Anterior cingulate cortex (tissue), 58 donors: Measurements from ENCODE around the gene TTC9C.
"Not testable (repeated sequence)": the region's sequence is repeated elsewhere in the genome, so short reads cannot be mapped to it uniquely, and the experiment has no call there.

Experiments
- DNase-seq, 58 donors: peaks; one replicate each; lab custom pipeline; 2025; lab: John Stamatoyannopoulos, UW

The TTC9C gene, protein sequence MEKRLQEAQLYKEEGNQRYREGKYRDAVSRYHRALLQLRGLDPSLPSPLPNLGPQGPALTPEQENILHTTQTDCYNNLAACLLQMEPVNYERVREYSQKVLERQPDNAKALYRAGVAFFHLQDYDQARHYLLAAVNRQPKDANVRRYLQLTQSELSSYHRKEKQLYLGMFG

GRCh38 chr11:62728171-62728988, at the start of gene TTC9C:
TSS of gene TTC9C (plus strand) at chr11:62728486. CDS start at chr11:62728849, 363 bp downstream.
- peak in 57 of 58 donors; percentile 43 to 94 (median 83) for DNase-seq

DNA sequence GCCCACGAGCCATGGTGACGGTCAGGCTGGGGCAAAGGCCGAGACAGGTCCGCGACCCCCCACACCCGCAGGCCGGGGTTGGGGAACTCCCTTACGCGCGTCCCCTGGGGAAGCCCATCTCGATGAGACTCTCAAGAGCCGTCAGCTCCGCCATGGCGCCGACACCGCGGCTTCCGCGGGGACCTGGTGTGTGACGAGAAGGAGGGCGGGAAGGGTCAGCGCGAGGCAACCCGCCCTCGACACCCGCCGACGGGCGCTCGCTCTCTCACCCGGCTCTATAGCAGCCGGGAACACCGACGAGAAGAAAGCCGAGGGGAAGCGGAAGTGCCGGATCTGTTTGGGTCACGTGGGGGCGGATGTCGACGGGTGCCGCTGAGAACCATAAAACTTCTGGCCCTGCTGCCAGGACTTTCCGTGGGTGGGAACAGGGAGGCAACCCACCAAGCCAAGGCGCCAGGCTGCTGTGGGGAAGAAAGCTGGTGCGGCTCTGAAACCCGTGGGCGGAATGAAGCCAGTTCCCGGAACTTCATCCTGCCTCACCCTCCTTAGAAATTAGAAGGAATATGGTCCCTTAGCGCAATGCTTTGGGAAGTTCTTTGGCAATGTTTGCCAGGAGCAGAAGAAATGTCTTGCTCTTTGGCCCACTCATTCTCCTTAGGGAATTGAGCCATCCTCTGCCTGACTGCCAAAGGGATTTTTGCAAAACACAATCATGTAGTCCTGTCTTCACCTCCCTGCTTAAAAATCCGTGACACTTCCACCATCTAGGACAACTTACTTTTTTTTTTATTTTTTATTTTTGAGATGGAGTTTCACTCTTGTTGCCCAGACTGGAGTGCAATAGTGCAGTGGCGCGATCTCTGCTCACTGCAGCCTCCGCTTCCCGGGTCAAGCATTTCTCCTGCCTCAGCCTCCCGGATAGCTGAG, 49.3 kb upstream of the TTC9C start, which contains the start of gene UBXN1:
UBXN1 (minus strand) TSS at position 304 of the 927 bp plus-strand sequence; CDS start at position 154, 150 bp downstream.
- peak; percentile 28 to 92 (median 83) for DNase-seq

GRCh38 chr11:62680825-62681240, 47.5 kb upstream of the TTC9C start:
- DNase-seq = peak in 3 of 58 donors; percentile 16 to 25 (median 16)

DNA sequence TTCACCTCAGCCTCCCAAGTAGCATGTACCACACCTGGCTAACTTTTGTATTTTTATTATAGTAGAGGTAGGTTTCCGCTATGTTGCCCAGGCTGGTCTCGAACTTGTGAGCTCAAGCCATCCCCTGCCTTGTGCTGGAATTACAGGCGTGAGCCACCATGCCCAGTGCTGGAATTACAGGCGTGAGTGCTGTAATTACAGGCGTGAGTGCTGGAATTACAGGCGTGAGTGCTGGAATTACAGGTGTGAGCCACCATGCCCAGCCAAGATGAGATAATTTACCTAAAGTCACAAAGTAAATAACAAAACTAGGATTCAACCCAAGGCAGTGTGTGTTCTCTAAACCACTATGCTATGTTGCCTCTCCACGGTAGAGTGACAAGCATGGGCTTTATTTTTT, 45.8 kb upstream of the TTC9C start:
- DNase-seq = no peak

DNA sequence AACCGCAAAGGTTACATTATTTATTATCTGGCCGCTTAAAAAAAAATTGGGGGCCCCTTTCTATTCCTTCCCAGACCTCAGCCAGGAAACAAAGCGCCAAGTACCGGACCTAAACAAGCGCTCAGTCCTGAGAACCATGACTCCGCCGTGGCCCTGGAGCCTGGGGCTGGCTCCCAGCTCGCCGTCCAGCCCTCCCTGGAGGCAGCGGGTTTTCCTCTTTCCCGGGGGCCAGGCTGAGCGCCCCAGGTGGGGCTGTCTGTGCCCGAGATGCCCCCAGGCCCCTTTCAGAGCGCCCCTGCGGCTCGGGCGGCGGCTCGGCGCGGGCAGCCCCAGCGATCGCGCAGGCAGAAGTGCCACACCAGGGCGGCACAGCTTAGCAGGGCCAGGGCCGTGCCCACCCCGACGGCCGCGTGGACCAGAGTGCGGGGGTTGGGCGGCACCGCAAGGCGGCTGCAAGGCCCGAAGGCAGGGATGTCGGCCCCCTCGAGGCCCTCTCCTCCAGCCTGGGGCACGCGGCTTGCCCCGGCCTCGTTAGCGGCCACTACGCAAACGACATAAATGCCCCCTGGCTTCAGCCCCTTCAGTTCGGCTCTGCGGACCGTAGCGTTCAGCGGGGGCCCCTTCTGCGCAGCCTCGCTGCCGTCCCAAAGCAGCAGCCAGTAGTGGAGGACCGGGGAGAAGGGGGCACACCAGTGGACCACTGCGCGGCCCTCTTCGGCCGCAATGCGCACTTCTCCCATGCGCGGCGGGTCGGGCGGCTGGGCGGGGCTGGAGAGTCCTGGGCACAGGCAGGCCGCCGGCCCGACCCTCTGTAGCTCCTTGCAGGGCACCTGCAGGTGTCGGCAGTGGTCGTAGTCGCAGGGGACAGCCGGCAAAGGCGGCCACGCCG, 40.5 kb upstream of the TTC9C start:
- DNase-seq = no peak

- DNase-seq = no peak
These were observed 39.8 kb upstream of the TTC9C start for GRCh38 chr11:62688491-62688890.

- DNase-seq = peak in 23 of 58 donors; percentile 11 to 79 (median 29)
These were observed 38.7 kb upstream of the TTC9C start, which contains the start of gene LRRN4CL for GRCh38 chr11:62689421-62690183. TSS of gene LRRN4CL (minus strand) at chr11:62689530. CDS start at chr11:62688508, 1,022 bp downstream.

- DNase-seq = not testable (repeated sequence)
These were observed 34.7 kb upstream of the TTC9C start for GRCh38 chr11:62693624-62694023.

GRCh38 chr11:62694455-62695167, 33.7 kb upstream of the TTC9C start:
- peak in 45 of 58 donors; percentile 11 to 71 (median 40) for DNase-seq

DNA sequence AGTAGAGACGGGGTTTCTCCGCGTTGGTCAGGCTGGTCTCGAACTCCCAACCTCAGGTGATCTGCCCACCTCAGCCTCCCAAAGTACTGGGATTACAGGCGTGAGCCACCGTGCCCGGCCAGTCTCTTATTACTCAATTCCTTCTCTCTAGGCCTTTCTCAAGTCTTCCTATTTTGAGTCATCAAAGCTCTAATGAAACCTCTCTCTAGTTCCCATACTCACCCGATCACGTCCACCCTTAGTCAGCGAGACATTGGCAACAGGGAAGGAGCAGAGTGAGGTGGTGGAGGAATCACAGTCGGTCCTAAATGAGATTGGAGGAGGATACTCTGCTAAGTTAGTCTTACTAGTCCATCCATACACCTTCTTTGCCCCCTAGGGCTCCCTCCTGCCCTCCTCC, 26.0 kb upstream of the TTC9C start:
- no peak for DNase-seq

- not testable (repeated sequence) for DNase-seq
These were observed 24.4 kb upstream of the TTC9C start for GRCh38 chr11:62703921-62704320.

- DNase-seq = no peak
These were observed 22.9 kb upstream of the TTC9C start for GRCh38 chr11:62705413-62705812.

DNA sequence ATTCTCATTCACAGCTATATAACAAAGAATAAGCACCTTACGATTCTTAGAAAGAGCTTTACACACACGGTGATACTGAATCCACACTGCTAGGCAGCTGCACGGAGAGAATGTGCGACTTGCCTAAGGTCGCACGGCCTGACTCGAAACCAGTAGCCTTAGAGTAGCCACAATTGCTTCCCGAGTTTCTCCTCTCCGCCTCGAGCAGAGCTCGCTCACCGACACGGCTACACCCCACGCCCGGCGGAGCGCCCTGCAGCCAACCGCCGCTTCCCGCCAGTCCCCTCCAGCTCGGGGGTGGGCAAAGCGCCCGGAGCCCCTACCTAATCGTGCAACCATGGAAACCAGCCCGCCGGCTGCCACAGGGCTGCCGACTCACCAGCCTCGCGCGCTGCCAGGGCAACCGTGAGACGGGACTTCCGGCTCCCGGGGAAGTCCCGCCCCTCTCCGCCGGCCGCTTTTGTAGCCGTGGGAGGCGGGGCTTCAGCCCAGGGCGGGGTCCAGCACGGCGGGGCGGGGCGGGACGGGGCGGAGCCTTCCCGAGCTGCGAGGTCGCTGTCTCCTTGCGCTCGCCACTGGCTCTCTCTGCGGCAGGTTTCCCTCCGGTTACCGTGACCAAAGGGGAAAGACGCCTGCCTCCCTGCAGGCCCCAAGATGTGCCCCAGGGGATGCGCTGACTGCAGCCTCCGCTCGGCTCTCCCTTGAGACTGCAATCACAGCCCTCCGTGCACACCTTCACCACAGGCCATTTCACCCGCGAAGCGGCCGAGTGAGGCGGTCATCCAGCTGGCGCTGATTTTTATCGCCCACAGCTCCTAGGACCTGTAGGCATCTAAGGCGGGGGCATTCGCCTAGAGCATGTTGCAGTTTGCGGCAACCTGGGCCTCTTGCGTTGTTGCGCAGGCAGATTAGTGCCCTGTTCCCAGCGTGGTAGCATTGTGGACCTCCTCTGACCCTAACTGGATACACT, 22.1 kb upstream of the TTC9C start:
- DNase-seq = peak; percentile 51 to 98 (median 92)

DNA sequence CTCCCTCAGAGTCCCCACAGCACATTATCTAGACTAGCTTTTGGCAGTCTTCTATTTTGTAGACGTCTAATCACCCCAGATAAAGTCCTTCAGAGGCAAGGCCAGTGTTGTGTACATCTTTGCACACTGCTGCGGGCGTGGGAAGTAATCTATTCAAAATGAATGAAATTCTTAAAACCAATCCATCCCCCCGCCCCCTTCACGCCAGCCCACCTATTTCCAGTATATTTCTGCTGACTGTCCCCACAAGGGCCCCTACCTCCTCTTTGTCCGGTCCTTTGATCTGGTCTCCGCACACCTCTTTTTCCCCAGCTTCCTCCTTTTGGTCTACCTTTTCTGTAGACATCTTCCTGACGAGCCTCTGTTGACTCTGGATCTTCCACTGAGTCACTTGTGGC, 21.4 kb upstream of the TTC9C start:
- DNase-seq = peak in 1 of 58 donors; percentile 35

DNA sequence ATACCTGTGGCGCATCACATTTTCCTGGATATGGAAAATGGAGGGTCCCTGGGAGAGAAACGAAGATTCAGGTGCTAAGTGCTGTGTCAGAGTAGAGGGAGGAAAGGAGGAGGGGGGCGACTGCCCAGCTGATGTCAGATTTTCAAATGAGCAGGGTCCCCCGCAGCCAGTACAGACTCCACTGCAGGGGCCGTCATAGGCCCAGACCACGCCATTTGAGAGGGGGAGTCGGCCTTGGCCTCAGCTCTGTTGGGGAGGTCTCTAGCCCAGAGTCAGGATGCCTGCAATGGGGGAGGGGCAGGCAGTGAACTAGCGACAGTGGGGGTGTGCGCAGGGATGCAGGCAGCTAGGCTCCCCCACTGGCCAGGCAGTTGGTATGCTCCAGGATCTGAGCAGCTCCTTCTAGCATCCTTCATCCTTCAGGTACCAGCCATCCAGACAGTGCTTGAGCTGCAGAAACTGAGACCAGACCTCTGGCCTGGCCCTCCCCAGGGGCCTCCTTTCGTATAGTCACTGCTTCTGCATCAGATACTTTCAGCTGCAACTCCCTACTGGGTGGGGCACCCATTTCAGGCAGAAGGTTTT, 20.9 kb upstream of the TTC9C start, which contains the start of the genes BSCL2 and GNG3:
BSCL2 (minus strand) TSS at position 148 of the 585 bp plus-strand sequence. CDS start 229 bp downstream, outside the sequence.
GNG3 (plus strand) TSS at position 400 of the 585 bp plus-strand sequence. CDS start 620 bp downstream, outside the sequence.
- peak; percentile 26 to 97 (median 84) for DNase-seq

DNA sequence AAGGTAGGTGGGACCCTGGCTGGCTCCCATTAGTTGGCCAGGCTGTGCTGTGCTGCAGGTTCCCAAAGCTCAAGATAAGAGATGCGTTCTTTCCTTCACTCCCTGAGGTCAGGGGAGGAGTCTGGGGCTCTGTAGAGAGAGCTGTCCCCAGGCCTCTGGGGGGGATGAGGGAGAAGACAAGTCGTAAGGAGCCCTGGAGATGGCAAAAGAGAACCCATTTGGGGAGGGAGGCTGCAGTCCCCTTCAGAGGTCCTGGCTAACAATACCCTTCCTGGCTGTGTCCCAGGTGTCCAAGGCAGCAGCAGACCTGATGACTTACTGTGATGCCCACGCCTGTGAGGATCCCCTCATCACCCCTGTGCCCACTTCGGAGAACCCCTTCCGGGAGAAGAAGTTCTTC, 19.9 kb upstream of the TTC9C start:
- peak in 7 of 58 donors; percentile 7 to 45 (median 22) for DNase-seq
